HG02981 (cell line): Measurements from ENCODE around the gene IL24.
"Not testable (repeated sequence)": the region's sequence is repeated elsewhere in the genome, so short reads cannot be mapped to it uniquely, and the experiment has no call there.

Experiments used
- ATAC-seq: cut with Tn5 transposase; IDR thresholded peaks from one replicate; pipeline ENCODE4 v1.9.1; 2021; ENCODE audit warnings: mild to moderate bottlenecking, moderate library complexity; ENCODE audit not compliant: unreplicated experiment

IL24 gene

GRCh38 chr1:206923961-206924557, 26.8 kb downstream of the IL24 start:
- ATAC-seq = not testable (repeated sequence)

GRCh38 chr1:206924592-206925105, 27.4 kb downstream of the IL24 start:
- ATAC-seq = peak; percentile 16

GRCh38 chr1:206925106-206925736, 28.0 kb downstream of the IL24 start:
- peak; percentile 66 for ATAC-seq

- no peak for ATAC-seq
Observed at GRCh38 chr1:206926286-206926685, 29.0 kb downstream of the IL24 start.

- no peak for ATAC-seq
Observed at GRCh38 chr1:206929524-206929923, 32.3 kb downstream of the IL24 start.

- peak; percentile 72 for ATAC-seq
Observed at GRCh38 chr1:206930210-206930798, 33.1 kb downstream of the IL24 start.

- ATAC-seq = no peak
Observed at GRCh38 chr1:206931709-206932108, 34.5 kb downstream of the IL24 start.

GRCh38 chr1:206932177-206932576, 34.9 kb downstream of the IL24 start:
- no peak for ATAC-seq

GRCh38 chr1:206933333-206933945, 36.2 kb downstream of the IL24 start:
- ATAC-seq = no peak

GRCh38 chr1:206935491-206936067, 38.3 kb downstream of the IL24 start:
- ATAC-seq = no peak

- ATAC-seq = no peak
Observed at GRCh38 chr1:206937425-206937824, 40.2 kb downstream of the IL24 start.

- ATAC-seq = no peak
Observed at GRCh38 chr1:206939131-206939530, 41.9 kb downstream of the IL24 start.

GRCh38 chr1:206939841-206940587, 42.8 kb downstream of the IL24 start:
- no peak for ATAC-seq

GRCh38 chr1:206940588-206940936, 43.3 kb downstream of the IL24 start:
- ATAC-seq = no peak

- ATAC-seq = no peak
Observed at GRCh38 chr1:206941766-206942418, 44.6 kb downstream of the IL24 start.

GRCh38 chr1:206944703-206945102, 47.5 kb downstream of the IL24 start:
- no peak for ATAC-seq

GRCh38 chr1:206945779-206946178, 48.5 kb downstream of the IL24 start:
- ATAC-seq = no peak

GRCh38 chr1:206946261-206946660, 49.0 kb downstream of the IL24 start, which contains the start of gene PIGR:
Gene PIGR (minus strand): TSS chr1:206946466. CDS start chr1:206940531, 5,935 bp downstream.
- ATAC-seq = no peak

- no peak for ATAC-seq
Observed at GRCh38 chr1:206947255-206947654, 50.0 kb downstream of the IL24 start.

GRCh38 chr1:206949208-206949607, 52.0 kb downstream of the IL24 start:
- ATAC-seq = no peak
